Natural killer cell (primary cell): ENCODE data around the gene TPD52L2. TPM values are rescaled to one million over a fixed set of nuclear protein-coding genes. Genes with fewer than 3 reads are reported as not detected.

Experiments
- ATAC-seq, 3 donors: fragments of 150-1000 bp in 2 of 3; fragments of 200-7000 bp in 1 of 3; cut with Tn5 transposase; 1 replicate in 1 of 3; 2 replicates in 2 of 3; pipeline ENCODE4 v1.10.0; 2021; ENCODE audit warnings: mild to moderate bottlenecking in 2 of 3, moderate library complexity in 2 of 3
- DNase-seq, 2 donors: peaks; one replicate each; pipeline versions ENCODE4 v3.0.0 to v3.0.0-alpha.2; 2013 to 2021; ENCODE audit warnings: mixed read lengths in 1 of 2
- H3K27ac ChIP-seq: one replicate; pipeline ENCODE4 v1.5.1; 2013; ENCODE audit warnings: mild to moderate bottlenecking, low read length
- H3K27me3 ChIP-seq: one replicate; pipeline ENCODE4 v1.6.1; 2013; ENCODE audit warnings: low read length; ENCODE audit not compliant: control insufficient read depth, insufficient read depth
- H3K36me3 ChIP-seq: one replicate; pipeline ENCODE4 v1.6.1; 2013; ENCODE audit warnings: low read length; ENCODE audit not compliant: control insufficient read depth, insufficient read depth
- H3K4me1 ChIP-seq: one replicate; pipeline ENCODE4 v1.6.1; 2013; ENCODE audit warnings: low read length; ENCODE audit not compliant: control insufficient read depth, insufficient read depth
- H3K4me3 ChIP-seq: one replicate; pipeline ENCODE4 v1.5.1; 2013; ENCODE audit warnings: low read length
- H3K9me3 ChIP-seq: one replicate; pipeline ENCODE4 v1.6.1; 2013; ENCODE audit warnings: low read length; ENCODE audit not compliant: control insufficient read depth, insufficient read depth
- H3K27ac Mint-ChIP-seq, 2 donors: one replicate each; pipeline ENCODE4 v1.8.0; 2022; ENCODE audit warnings: mild to moderate bottlenecking in 2 of 2, mixed read lengths in 2 of 2, moderate library complexity in 1 of 2
- H3K27me3 Mint-ChIP-seq, 2 donors: one replicate each; pipeline ENCODE4 v1.8.0; 2022; ENCODE audit warnings: low read depth in 2 of 2, mixed read lengths in 2 of 2
- H3K36me3 Mint-ChIP-seq: one replicate; pipeline ENCODE4 v1.8.0; 2022; ENCODE audit warnings: mixed read lengths
- H3K4me1 Mint-ChIP-seq, 2 donors: one replicate each; pipeline ENCODE4 v1.8.0; 2022; ENCODE audit warnings: mixed read lengths in 2 of 2
- H3K4me3 Mint-ChIP-seq: one replicate; pipeline ENCODE4 v1.8.0; 2022; ENCODE audit warnings: mild to moderate bottlenecking, moderate library complexity, mixed read lengths
- H3K9me3 Mint-ChIP-seq, 2 donors: one replicate each; pipeline ENCODE4 v1.8.0; 2022; ENCODE audit warnings: mixed read lengths in 2 of 2
- WGBS: methylation state at CpG from one replicate; pipeline ENCODE4 v1.1.7; 2013; ENCODE audit warnings: missing lambda C conversion rate; ENCODE audit not compliant: insufficient coverage; 5-methylcytosine and 5-hydroxymethylcytosine counted together
- intact Hi-C: fragments of 100-400 bp; cut with micrococcal nuclease; formaldehyde crosslinking; loops from one replicate; pipeline ENCODE4 v1.14.2; 2022
- total RNA-seq, 4 donors: library from RNA; stranded (reverse); fragments of 120-200 nt in 1 of 4; gene quantifications; one replicate each; pipeline versions ENCODE4 v1.2.3 to v1.2.4, GENCODE V29; 2013 to 2022
- TF ChIP-seq, protein P1 (sequence below): fragments of 200-600 bp; IDR thresholded peaks from one replicate; pipeline ENCODE4 v1.8.0; 2022; ENCODE audit warnings: antibody characterized with exemption

TPD52L2 gene
- total RNA-seq, 3 donors from 2014 or later (not counting 1 experiment from before 2014, with no cell fraction given), result 36.8 to 47.2 (median 45.1) TPM

DNA sequence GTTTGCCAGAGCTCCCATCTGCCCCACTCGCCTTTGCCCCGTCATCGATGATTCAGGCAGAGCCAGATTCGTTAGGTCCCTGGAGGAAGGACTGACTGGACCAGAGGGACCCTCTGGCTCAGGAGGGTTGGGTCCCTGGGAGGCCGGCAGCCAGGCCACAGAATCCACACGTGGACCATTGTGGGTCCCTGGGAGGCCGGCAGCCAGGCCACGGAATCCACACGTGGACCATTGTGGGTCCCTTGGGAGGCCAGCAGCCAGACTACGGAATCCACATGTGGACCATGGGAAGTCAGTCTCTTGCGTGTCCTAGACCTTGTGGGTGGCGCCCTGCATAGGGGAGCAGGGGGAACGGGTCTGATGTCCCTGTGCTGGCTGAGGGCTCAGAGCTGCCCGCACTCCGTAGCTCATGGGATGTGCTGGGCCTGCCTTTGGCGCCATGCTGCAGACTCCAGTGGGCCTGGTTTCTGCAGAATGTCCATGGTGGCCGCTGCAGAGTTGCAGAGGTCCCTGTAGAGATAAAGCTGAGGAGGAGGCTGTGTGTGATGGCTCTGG is 67.6 kb downstream of the TPD52L2 start:
- 96% methylated on average over 17 of the region's 17 CpGs for WGBS
- ATAC-seq, result no peak
- no peak overlapping the region for H3K27ac Mint-ChIP-seq
- Histone ChIP-seq H3K4me3 (no peak overlapping the region), H3K27ac (no peak overlapping the region), H3K4me1 (no peaks in the 10 kb centered on the region), H3K27me3 (no peaks in the 10 kb centered on the region), H3K36me3 (peaks cover 66% of the 10 kb centered on the region), H3K9me3 (no peaks in the 10 kb centered on the region)
- no peak for DNase-seq
- no peaks in the 10 kb centered on the region for H3K27me3 Mint-ChIP-seq
- TF ChIP-seq, protein P1, sequence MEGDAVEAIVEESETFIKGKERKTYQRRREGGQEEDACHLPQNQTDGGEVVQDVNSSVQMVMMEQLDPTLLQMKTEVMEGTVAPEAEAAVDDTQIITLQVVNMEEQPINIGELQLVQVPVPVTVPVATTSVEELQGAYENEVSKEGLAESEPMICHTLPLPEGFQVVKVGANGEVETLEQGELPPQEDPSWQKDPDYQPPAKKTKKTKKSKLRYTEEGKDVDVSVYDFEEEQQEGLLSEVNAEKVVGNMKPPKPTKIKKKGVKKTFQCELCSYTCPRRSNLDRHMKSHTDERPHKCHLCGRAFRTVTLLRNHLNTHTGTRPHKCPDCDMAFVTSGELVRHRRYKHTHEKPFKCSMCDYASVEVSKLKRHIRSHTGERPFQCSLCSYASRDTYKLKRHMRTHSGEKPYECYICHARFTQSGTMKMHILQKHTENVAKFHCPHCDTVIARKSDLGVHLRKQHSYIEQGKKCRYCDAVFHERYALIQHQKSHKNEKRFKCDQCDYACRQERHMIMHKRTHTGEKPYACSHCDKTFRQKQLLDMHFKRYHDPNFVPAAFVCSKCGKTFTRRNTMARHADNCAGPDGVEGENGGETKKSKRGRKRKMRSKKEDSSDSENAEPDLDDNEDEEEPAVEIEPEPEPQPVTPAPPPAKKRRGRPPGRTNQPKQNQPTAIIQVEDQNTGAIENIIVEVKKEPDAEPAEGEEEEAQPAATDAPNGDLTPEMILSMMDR, result no peak
- no peaks in the 10 kb centered on the region for H3K9me3 Mint-ChIP-seq
- H3K36me3 Mint-ChIP-seq, result no peaks in the 10 kb centered on the region
- H3K4me1 Mint-ChIP-seq, result peaks cover 0 to 7% of the 10 kb centered on the region in 2 donors
- no peak overlapping the region for H3K4me3 Mint-ChIP-seq
- intact Hi-C loops, result no loop called here

DNA sequence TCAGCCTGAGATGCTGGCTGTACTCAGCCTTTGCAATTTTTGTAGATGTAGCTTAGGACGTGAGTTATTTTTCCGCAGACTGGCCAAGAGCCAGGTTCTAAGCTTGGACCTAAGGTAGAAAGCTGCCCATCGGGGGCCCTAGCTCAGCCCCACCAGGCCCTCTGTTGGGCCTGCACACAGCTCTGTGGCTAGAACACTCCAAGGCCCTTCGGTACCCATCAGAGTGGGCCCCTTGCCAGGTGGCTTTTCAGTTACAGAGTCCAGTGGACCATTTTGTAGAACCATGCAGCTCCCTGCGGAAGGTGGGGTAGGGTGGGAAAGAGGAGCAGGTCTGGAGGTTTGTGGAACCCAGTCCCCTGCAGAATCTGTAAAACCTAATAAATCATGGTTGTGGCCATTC is 68.6 kb downstream of the TPD52L2 start:
- Mint-ChIP-seq H3K4me3 (no peak overlapping the region), H3K36me3 (no peaks in the 10 kb centered on the region), H3K9me3 (no peaks in the 10 kb centered on the region), H3K27ac (no peak overlapping the region), H3K27me3 (no peaks in the 10 kb centered on the region), H3K4me1 (peaks cover 0 to 7% of the 10 kb centered on the region in 2 donors)
- Histone ChIP-seq H3K27me3 (no peaks in the 10 kb centered on the region), H3K4me3 (no peak overlapping the region), H3K4me1 (no peaks in the 10 kb centered on the region), H3K9me3 (no peaks in the 10 kb centered on the region), H3K36me3 (peaks cover 61% of the 10 kb centered on the region), H3K27ac (no peak overlapping the region)
- TF ChIP-seq, protein P1, result no peak
- no peak for ATAC-seq
- intact Hi-C loops, result no loop called here
- no peak for DNase-seq
- 96% methylated on average over 5 of the region's 5 CpGs for WGBS

DNA sequence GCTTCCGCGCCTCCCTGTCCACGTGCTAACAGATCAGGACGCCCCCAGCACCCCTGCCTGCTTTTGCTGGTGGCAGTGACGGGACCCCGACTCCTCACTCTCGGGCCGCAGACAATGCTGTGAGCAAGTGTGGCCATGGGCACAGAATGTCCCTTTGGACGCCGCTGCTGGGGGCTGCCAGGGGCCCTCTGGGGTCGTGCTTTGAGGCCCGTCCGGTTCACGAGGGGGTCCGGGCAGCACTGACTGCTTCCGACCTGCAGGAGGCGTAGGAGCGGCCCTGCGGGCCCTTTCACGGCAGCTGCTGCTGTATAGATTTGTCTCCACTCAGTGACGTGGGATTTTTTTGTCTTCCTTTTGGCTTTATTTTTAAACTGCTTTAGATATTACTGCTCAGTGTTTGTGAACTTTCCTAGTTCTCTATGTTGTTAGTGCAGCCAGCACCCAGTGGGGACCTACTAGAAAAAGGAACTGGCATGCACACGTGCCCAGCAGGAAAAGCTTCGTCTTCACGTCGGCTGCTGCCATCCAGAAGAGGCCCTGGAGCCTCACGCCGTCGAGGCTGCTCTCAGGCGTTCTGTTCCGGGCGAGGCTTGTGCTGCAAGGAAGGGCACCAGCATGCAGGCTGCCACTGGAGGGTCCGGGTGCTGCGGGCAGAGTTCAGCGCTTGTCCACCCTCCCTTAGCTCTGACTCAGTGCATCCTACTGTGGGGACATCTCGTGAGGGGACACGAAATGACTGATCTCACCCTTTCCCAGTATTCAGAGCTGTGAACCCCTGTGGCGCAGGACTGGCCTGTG is 69.4 kb downstream of the TPD52L2 start:
- Histone ChIP-seq H3K36me3 (peaks cover 57% of the 10 kb centered on the region), H3K4me1 (peaks cover 3% of the 10 kb centered on the region), H3K27me3 (no peaks in the 10 kb centered on the region), H3K9me3 (no peaks in the 10 kb centered on the region), H3K27ac (no peak overlapping the region), H3K4me3 (no peak overlapping the region)
- ATAC-seq (no peak), DNase-seq (no peak)
- H3K36me3 Mint-ChIP-seq, result no peaks in the 10 kb centered on the region
- peaks cover 0 to 7% of the 10 kb centered on the region in 2 donors for H3K4me1 Mint-ChIP-seq
- H3K4me3 Mint-ChIP-seq, result no peak overlapping the region
- H3K27me3 Mint-ChIP-seq, result no peaks in the 10 kb centered on the region
- intact Hi-C loops, result no loop called here
- 90% methylated on average over 37 of the region's 37 CpGs for whole genome bisulfite sequencing
- no peaks in the 10 kb centered on the region for H3K9me3 Mint-ChIP-seq
- no peak overlapping the region for H3K27ac Mint-ChIP-seq
- TF ChIP-seq, protein P1, result no peak
